Thoracic aorta (tissue), 2 donors: ENCODE measurements around the gene PCBD1. TPM values are rescaled to one million over a fixed set of nuclear protein-coding genes. Genes with fewer than 3 reads are reported as not detected.
"Not testable (repeated sequence)": the region's sequence is repeated elsewhere in the genome, so short reads cannot be mapped to it uniquely, and the experiment has no call there.

ENCODE experiments used
- ATAC-seq: fragments of 150-250 bp; one replicate; pipeline ENCODE4 v1.8.0; 2017; ENCODE audit warnings: low read depth; ENCODE audit not compliant: insufficient number of reproducible peaks, low FRiP score
- DNase-seq: peaks from one replicate; pipeline ENCODE4 v3.0.0-alpha.2; 2020; ENCODE audit warnings: low spot score
- H3K27ac ChIP-seq, 2 donors: fragments of 200-600 bp; sonication (generic); 1 replicate in 1 of 2; 2 replicates in 1 of 2; pipeline ENCODE4 v1.5.1; 2016; ENCODE audit warnings: mild to moderate bottlenecking in 2 of 2, moderate library complexity in 2 of 2
- H3K27me3 ChIP-seq: fragments of 200-600 bp; sonication (generic); replicated peaks from 2 replicates; pipeline ENCODE4 v1.6.0; 2016; ENCODE audit warnings: mild to moderate bottlenecking; ENCODE audit not compliant: insufficient read depth
- H3K36me3 ChIP-seq: fragments of 200-600 bp; sonication (generic); one replicate; pipeline ENCODE4 v1.5.1; 2016
- H3K4me1 ChIP-seq, 2 donors: fragments of 200-600 bp; sonication (generic); 1 replicate in 1 of 2; 2 replicates in 1 of 2; pipeline versions ENCODE4 v1.5.1 to v1.6.0; 2016; ENCODE audit warnings: low read depth in 2 of 2, mild to moderate bottlenecking in 1 of 2; ENCODE audit not compliant: control insufficient read depth in 1 of 2
- H3K4me3 ChIP-seq: fragments of 200-600 bp; sonication (generic); 2 replicates; pipeline ENCODE4 v1.5.1; 2016; ENCODE audit warnings: mild to moderate bottlenecking
- H3K9me3 ChIP-seq: fragments of 200-600 bp; sonication (generic); 2 replicates; pipeline ENCODE4 v1.5.1; 2016
- CTCF ChIP-seq: fragments of 200-600 bp; sonication (generic); IDR thresholded peaks from one replicate; pipeline ENCODE4 v1.5.1; 2019; ENCODE audit warnings: antibody characterized with exemption
- total RNA-seq, 2 donors: library from RNA; depleted of rRNA; stranded (reverse); fragments of >200 nt; gene quantifications; one replicate each; pipeline versions ENCODE4 v1.1.0 to v1.2.3, GENCODE V29; 2016

PCBD1 gene
- total RNA-seq, 2 donors from 2014 or later = 12.8 to 36.0 TPM

GRCh38 chr10:70921285-70921684, 32.9 kb upstream of the PCBD1 start:
- TF ChIP-seq CTCF = no peak
- no peaks in the 10 kb centered on the region for H3K9me3 ChIP-seq
- no peak for ATAC-seq
- H3K4me3 ChIP-seq = no peak overlapping the region
- peaks cover under 1 to 10% of the 10 kb centered on the region in 2 donors for H3K4me1 ChIP-seq
- no peaks in the 10 kb centered on the region for H3K36me3 ChIP-seq
- no peak overlapping the region for H3K27ac ChIP-seq
- H3K27me3 ChIP-seq = no peaks in the 10 kb centered on the region
- DNase-seq = no peak

- Histone ChIP-seq H3K27me3 (no peaks in the 10 kb centered on the region), H3K27ac (no peak overlapping the region), H3K36me3 (no peaks in the 10 kb centered on the region), H3K9me3 (no peaks in the 10 kb centered on the region), H3K4me1 (peaks cover 0 to 4% of the 10 kb centered on the region in 2 donors), H3K4me3 (no peak overlapping the region)
- DNase-seq (no peak), ATAC-seq (no peak)
- no peak for TF ChIP-seq CTCF
Observed at GRCh38 chr10:70920519-70920918, 32.2 kb upstream of the PCBD1 start.

- not testable (repeated sequence) for H3K27me3 ChIP-seq, ATAC-seq, H3K9me3 ChIP-seq, H3K4me3 ChIP-seq, H3K4me1 ChIP-seq, H3K36me3 ChIP-seq, H3K27ac ChIP-seq, DNase-seq
Observed at GRCh38 chr10:70919906-70920305, 31.5 kb upstream of the PCBD1 start.

- Histone ChIP-seq H3K4me1 (no peaks in the 10 kb centered on the region), H3K27ac (no peak overlapping the region), H3K4me3 (no peak overlapping the region), H3K9me3 (no peaks in the 10 kb centered on the region), H3K36me3 (no peaks in the 10 kb centered on the region), H3K27me3 (no peaks in the 10 kb centered on the region)
- no peak for DNase-seq
- no peak for TF ChIP-seq CTCF
- ATAC-seq = no peak
Observed at GRCh38 chr10:70918851-70919530, 30.6 kb upstream of the PCBD1 start.

- no peak for TF ChIP-seq CTCF
- ATAC-seq (no peak), DNase-seq (no peak)
- no peaks in the 10 kb centered on the region for H3K4me1 ChIP-seq
- no peaks in the 10 kb centered on the region for H3K9me3 ChIP-seq
- H3K4me3 ChIP-seq = no peak overlapping the region
- H3K27ac ChIP-seq = no peak overlapping the region
- no peaks in the 10 kb centered on the region for H3K36me3 ChIP-seq
- H3K27me3 ChIP-seq = no peaks in the 10 kb centered on the region
Observed at GRCh38 chr10:70917635-70918034, 29.3 kb upstream of the PCBD1 start.

- H3K27ac ChIP-seq = no peak overlapping the region
- H3K36me3 ChIP-seq = no peaks in the 10 kb centered on the region
- ATAC-seq (no peak), DNase-seq (no peak)
- H3K9me3 ChIP-seq = no peaks in the 10 kb centered on the region
- H3K27me3 ChIP-seq = no peaks in the 10 kb centered on the region
- H3K4me3 ChIP-seq = no peak overlapping the region
- TF ChIP-seq CTCF = no peak
- no peaks in the 10 kb centered on the region for H3K4me1 ChIP-seq
Observed at GRCh38 chr10:70917226-70917625, 28.9 kb upstream of the PCBD1 start.
